Suprapubic skin (tissue), 4 donors: ENCODE data around the gene H19. TPM values are rescaled to one million over a fixed set of nuclear protein-coding genes. Genes with fewer than 3 reads are reported as not detected.

Experiments
- total RNA-seq, 4 donors: library from RNA; depleted of rRNA; stranded (reverse); fragments of >200 nt; gene quantifications; one replicate each; pipeline ENCODE4 v1.1.0, GENCODE V29; 2016

H19 gene
- total RNA-seq, 4 donors from 2014 or later: 20.0 to 62.2 (median 40.4) TPM

Other genes starting within 250 kb of the H19 start
- 1 to 10 TPM; 2.6 to 7.6 (median 6.9) TPM for gene IFITM10, start 247.2 kb downstream of the H19 start, total RNA-seq
- gene CTSD, start 233.9 kb downstream of the H19 start, total RNA-seq: 100 to 1,000 TPM; 319 to 596 (median 469) TPM
- 100 to 1,000 TPM; 141 to 280 (median 193) TPM for gene SYT8, start 162.9 kb downstream of the H19 start, total RNA-seq
- 10 to 100 TPM; 17.4 to 63.6 (median 27.2) TPM for gene TNNI2, start 158.9 kb downstream of the H19 start, total RNA-seq
- gene LSP1, start 144.8 kb downstream of the H19 start, total RNA-seq: 100 to 1,000 TPM in 2 of 4 donors, 10 to 100 TPM in 2; 70.4 to 134 (median 107) TPM
- gene PRR33, start 105.9 kb downstream of the H19 start, total RNA-seq: not detected
- gene TNNT3, start 78.1 kb downstream of the H19 start, total RNA-seq: 10 to 100 TPM in 1 of 4 donors, 1 to 10 TPM in 3; 1.5 to 12.9 (median 4.8) TPM
- gene MRPL23, start 50.5 kb downstream of the H19 start, total RNA-seq: 100 to 1,000 TPM in 2 of 4 donors, 10 to 100 TPM in 2; 76.9 to 115 (median 103) TPM
- 1 to 10 TPM; 3.2 to 9.7 (median 5.6) TPM for gene IGF2, start 141.5 kb upstream of the H19 start, total RNA-seq
- gene INS, start 163.4 kb upstream of the H19 start, total RNA-seq: not detected
- gene TH, start 174.0 kb upstream of the H19 start, total RNA-seq: 1 to 10 TPM in 1 of 4 donors, under 1 TPM in 1, not detected in 2; 0.34 to 1.0 TPM